OCI-LY3 (cell line): ENCODE measurements around the gene SDR9C7.
"Not testable (repeated sequence)": the region's sequence is repeated elsewhere in the genome, so short reads cannot be mapped to it uniquely, and the experiment has no call there.

Experiments
- EZH2phosphoT487 ChIP-seq: fragments of 200-600 bp; shearing (Covaris generic); IDR thresholded peaks from 2 replicates; pipeline ENCODE4 v1.6.1; 2018; ENCODE audit warnings: antibody characterized with exemption, mixed run types, low read depth
- TF ChIP-seq, protein P1 (sequence below): fragments of 200-600, 300-600 bp; sonication (generic); IDR thresholded peaks from 2 replicates; pipeline ENCODE4 v1.5.1; 2014; ENCODE audit warnings: antibody characterized with exemption, low read length, low read depth

DNA sequence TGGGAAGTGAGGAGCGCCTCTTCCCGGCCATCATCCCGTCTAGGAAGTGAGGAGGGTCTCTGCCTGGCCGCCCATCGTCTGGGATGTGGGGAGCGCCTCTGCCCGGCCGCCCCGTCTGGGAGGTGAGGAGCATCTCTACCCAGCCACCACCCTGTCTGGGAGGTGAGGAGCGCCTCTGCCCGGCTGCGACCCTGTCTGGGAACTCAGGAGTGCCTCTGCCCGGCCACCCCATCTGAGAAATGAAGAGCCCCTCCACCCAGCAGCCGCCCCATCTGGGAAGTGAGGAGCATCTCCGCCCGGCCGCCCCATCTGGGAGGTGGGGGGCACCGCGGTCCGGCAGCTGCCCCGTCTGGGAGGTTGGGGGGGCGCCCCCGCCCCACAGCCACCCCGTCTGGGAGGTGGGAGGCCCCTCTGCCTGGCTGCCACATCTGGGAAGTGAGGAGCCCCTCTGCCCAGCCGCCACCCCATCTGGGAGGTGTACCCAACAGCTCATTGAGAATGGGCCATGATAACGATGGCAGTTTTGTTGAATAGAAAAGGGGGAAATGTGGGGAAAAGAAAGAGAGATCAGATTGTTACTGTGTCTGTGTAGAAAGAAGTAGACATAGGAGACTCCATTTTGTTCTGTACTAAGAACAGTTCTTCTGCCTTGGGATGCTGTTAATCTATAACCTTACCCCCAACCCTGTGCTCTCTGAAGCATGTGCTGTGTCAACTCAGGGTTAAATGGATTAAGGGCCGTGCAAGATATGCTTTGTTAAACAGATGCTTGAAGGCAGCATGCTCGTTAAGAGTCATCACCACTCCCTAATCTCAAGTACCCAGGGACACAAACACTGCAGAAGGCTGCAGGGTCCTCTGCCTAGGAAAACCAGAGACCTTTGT is 54.7 kb downstream of the SDR9C7 start:
- TF ChIP-seq, protein P1, sequence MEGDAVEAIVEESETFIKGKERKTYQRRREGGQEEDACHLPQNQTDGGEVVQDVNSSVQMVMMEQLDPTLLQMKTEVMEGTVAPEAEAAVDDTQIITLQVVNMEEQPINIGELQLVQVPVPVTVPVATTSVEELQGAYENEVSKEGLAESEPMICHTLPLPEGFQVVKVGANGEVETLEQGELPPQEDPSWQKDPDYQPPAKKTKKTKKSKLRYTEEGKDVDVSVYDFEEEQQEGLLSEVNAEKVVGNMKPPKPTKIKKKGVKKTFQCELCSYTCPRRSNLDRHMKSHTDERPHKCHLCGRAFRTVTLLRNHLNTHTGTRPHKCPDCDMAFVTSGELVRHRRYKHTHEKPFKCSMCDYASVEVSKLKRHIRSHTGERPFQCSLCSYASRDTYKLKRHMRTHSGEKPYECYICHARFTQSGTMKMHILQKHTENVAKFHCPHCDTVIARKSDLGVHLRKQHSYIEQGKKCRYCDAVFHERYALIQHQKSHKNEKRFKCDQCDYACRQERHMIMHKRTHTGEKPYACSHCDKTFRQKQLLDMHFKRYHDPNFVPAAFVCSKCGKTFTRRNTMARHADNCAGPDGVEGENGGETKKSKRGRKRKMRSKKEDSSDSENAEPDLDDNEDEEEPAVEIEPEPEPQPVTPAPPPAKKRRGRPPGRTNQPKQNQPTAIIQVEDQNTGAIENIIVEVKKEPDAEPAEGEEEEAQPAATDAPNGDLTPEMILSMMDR: not testable (repeated sequence)
- not testable (repeated sequence) for TF ChIP-seq EZH2phosphoT487
